ENCODE measurements around the gene SLC35A3.

The SLC35A3 gene

GRCh38 chr1:99952522-99952921 lies 17.3 kb upstream of the SLC35A3 start (continued):
- TF ChIP-seq REST (tag by site-specific recombination; IDR thresholded peaks at IDR 0.05) = no peak
- no peak for TF ChIP-seq PRDM10 (tag by site-specific recombination; IDR thresholded peaks at IDR 0.05)
- no peak for TF ChIP-seq ZNF776 (tag by site-specific recombination; IDR thresholded peaks at IDR 0.05; ENCODE audit: borderline replicate concordance)
- TF ChIP-seq ZBTB8A (tag by site-specific recombination; IDR thresholded peaks at IDR 0.05) = no peak
- no peak for TF ChIP-seq ZBTB44 (tag by site-specific recombination; IDR thresholded peaks at IDR 0.05)

- ChIA-PET POLR2A (no interaction called here), CTCF (no interaction called here)
- no peak overlapping the region for H3K27ac ChIP-seq (ENCODE audit: extremely low read depth, low read depth, low read length)
- no peaks in the 10 kb centered on the region for H3K4me1 ChIP-seq (ENCODE audit: control insufficient read depth, insufficient read depth, low read length)
- H3K36me3 ChIP-seq (ENCODE audit: control insufficient read depth in 2 of 2, insufficient read depth in 1 of 2, low read length in 2 of 2) = no peaks in the 10 kb centered on the region
- no peak for TF ChIP-seq ZNF184 (tag by site-specific recombination; IDR thresholded peaks at IDR 0.05)
- TF ChIP-seq ZNF223 (tag by site-specific recombination; IDR thresholded peaks at IDR 0.05) = no peak
- TF ChIP-seq ZNF580 (tag by site-specific recombination; IDR thresholded peaks at IDR 0.05) = peak; percentile 16; the same call in 1 of the 2 replicates
- H3K4me3 ChIP-seq (ENCODE audit: low read depth, low read length) = no peak overlapping the region
- H3K9me3 ChIP-seq (ENCODE audit: control insufficient read depth, insufficient read depth, low read depth, low read length) = no peaks in the 10 kb centered on the region
Observed at GRCh38 chr1:99955375-99955774, 14.4 kb upstream of the SLC35A3 start.

GRCh38 chr1:99956755-99957154 lies 13.0 kb upstream of the SLC35A3 start:
- Histone ChIP-seq H3K36me3 (ENCODE audit: control insufficient read depth in 2 of 2, insufficient read depth in 1 of 2, low read length in 2 of 2) (no peaks in the 10 kb centered on the region), H3K4me1 (ENCODE audit: control insufficient read depth, insufficient read depth, low read length) (no peaks in the 10 kb centered on the region), H3K27ac (ENCODE audit: extremely low read depth, low read depth, low read length) (no peak overlapping the region), H3K4me3 (ENCODE audit: low read depth, low read length) (no peak overlapping the region), H3K9me3 (ENCODE audit: control insufficient read depth, insufficient read depth, low read depth, low read length) (no peaks in the 10 kb centered on the region)
- CTCF ChIA-PET = no interaction called here
- POLR2A ChIA-PET = no interaction called here
- TF ChIP-seq ZNF626 (tag by site-specific recombination; IDR thresholded peaks at IDR 0.05) = no peak
- TF ChIP-seq ZNF391 (tag by site-specific recombination; IDR thresholded peaks at IDR 0.05; ENCODE audit: borderline replicate concordance, low read depth) = no peak
- TF ChIP-seq INSM2 (tag by site-specific recombination; IDR thresholded peaks at IDR 0.05) = no peak
- TF ChIP-seq YY1 (tag by site-specific recombination; IDR thresholded peaks at IDR 0.05) = no peak
- no peak for TF ChIP-seq ZNF354C (tag by site-specific recombination; IDR thresholded peaks at IDR 0.05; ENCODE audit: borderline replicate concordance, low read depth)
- no peak for TF ChIP-seq ZNF776 (tag by site-specific recombination; IDR thresholded peaks at IDR 0.05; ENCODE audit: borderline replicate concordance)
- TF ChIP-seq PATZ1 (tag by site-specific recombination; IDR thresholded peaks at IDR 0.05) = no peak
- no peak for TF ChIP-seq ZNF112 (tag by site-specific recombination; IDR thresholded peaks at IDR 0.05)
- no peak for TF ChIP-seq BCL11B (tag by site-specific recombination; IDR thresholded peaks at IDR 0.05; ENCODE audit: low read depth)
